ENCODE results near the gene RANBP3L. TPM values are rescaled to one million over a fixed set of nuclear protein-coding genes. Genes with fewer than 3 reads are reported as not detected.
"Not testable (repeated sequence)": the region's sequence is repeated elsewhere in the genome, so short reads cannot be mapped to it uniquely, and the experiment has no call there.

Gene RANBP3L
- total RNA-seq, 1 donor from 2014 or later: 0.13 TPM

DNA sequence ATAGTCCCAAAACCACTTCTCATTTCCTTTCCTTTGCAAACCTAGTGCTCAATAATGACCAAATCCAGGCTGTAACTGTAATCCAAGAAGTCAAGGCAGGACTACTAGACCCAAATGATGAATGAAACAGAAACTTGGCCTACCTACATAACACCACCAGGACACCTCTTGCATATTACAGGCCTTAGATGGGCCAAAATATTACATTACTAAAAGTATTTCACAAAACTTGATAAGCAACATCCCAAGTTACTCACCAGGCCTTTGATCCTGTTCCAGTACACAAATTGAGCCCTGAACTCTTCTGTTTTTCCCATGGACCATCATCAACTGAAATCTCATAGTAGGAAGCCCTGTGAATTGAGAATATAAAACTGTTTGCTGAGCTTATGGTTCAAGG, 94.8 kb downstream of the RANBP3L start:
- no peaks in the 10 kb centered on the region for H3K9me3 Mint-ChIP-seq
- H3K4me3 Mint-ChIP-seq: no peak overlapping the region
- CTCF ChIA-PET: no interaction called here

DNA sequence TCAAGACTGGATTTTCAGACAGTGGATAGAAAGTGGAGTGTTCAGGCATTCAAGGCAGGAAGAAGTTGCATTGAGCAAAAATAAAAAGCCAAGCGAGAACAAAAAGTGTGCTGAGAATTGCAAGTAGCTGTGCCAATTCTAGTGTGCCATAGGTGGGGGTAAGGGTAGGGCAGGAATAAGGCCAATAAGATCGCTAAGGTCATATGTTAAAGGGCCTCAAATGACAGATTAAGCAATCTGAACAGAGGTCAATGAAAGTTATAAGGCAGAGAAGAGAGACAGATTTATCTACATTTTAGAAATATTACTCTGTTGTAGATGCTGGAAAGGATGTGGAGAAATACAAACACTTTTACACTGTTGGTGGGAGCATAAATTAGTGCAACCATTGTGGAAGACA, 96.4 kb downstream of the RANBP3L start:
- peaks cover 53% of the 10 kb centered on the region for H3K36me3 Mint-ChIP-seq (ENCODE audit: low read depth)
- no peaks in the 10 kb centered on the region for H3K9me3 Mint-ChIP-seq
- no peak for ATAC-seq (ENCODE audit: low read depth)
- ChIA-PET POLR2A (no interaction called here), CTCF (no interaction called here)
- H3K27ac Mint-ChIP-seq: no peak overlapping the region
- TF ChIP-seq, protein P1, sequence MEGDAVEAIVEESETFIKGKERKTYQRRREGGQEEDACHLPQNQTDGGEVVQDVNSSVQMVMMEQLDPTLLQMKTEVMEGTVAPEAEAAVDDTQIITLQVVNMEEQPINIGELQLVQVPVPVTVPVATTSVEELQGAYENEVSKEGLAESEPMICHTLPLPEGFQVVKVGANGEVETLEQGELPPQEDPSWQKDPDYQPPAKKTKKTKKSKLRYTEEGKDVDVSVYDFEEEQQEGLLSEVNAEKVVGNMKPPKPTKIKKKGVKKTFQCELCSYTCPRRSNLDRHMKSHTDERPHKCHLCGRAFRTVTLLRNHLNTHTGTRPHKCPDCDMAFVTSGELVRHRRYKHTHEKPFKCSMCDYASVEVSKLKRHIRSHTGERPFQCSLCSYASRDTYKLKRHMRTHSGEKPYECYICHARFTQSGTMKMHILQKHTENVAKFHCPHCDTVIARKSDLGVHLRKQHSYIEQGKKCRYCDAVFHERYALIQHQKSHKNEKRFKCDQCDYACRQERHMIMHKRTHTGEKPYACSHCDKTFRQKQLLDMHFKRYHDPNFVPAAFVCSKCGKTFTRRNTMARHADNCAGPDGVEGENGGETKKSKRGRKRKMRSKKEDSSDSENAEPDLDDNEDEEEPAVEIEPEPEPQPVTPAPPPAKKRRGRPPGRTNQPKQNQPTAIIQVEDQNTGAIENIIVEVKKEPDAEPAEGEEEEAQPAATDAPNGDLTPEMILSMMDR (IDR thresholded peaks at IDR 0.05): no peak
- no peak for DNase-seq
- intact Hi-C loops (cut with micrococcal nuclease): no loop called here
- H3K27me3 Mint-ChIP-seq: no peaks in the 10 kb centered on the region
- H3K4me3 Mint-ChIP-seq: no peak overlapping the region
- no peaks in the 10 kb centered on the region for H3K4me1 Mint-ChIP-seq

More for the DNA sequence above, 94.8 kb downstream of the RANBP3L start:
- Mint-ChIP-seq H3K4me1 (no peaks in the 10 kb centered on the region), H3K27me3 (no peaks in the 10 kb centered on the region), H3K27ac (no peak overlapping the region), H3K36me3 (ENCODE audit: low read depth) (peaks cover 50% of the 10 kb centered on the region)
- ATAC-seq (ENCODE audit: low read depth) (no peak), DNase-seq (no peak)
- TF ChIP-seq, protein P1 (IDR thresholded peaks at IDR 0.05): no peak
- intact Hi-C loops (cut with micrococcal nuclease): no loop called here
- POLR2A ChIA-PET: no interaction called here

DNA sequence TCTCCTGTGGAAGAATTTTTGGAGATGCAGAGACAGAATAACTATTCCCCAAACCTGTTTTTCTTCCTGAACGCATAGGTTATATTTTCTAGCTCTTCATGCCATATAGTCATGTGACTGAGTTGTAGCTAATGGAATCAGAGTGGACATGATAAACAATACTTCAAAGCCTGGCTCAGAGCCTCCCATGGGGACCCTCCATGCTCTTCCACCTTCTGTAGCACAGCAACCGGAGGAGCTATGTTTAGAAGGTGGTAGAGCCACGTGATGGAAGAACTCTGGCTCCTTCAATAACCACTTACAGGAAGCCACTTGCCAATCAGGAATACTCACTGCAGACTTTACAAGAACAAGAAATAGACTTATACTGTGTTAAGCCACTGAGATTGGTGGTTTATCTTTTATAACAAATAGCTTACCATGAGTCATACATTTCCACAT, 99.2 kb downstream of the RANBP3L start:
- H3K27ac Mint-ChIP-seq: no peak overlapping the region
- DNase-seq (no peak), ATAC-seq (ENCODE audit: low read depth) (no peak)
- H3K36me3 Mint-ChIP-seq (ENCODE audit: low read depth): peaks cover 66% of the 10 kb centered on the region
- ChIA-PET CTCF (no interaction called here), POLR2A (no interaction called here)
- intact Hi-C loops (cut with micrococcal nuclease): no loop called here
- TF ChIP-seq, protein P1 (IDR thresholded peaks at IDR 0.05): no peak
- H3K27me3 Mint-ChIP-seq: no peaks in the 10 kb centered on the region
- H3K4me3 Mint-ChIP-seq: no peak overlapping the region
- no peaks in the 10 kb centered on the region for H3K9me3 Mint-ChIP-seq
- no peaks in the 10 kb centered on the region for H3K4me1 Mint-ChIP-seq

DNA sequence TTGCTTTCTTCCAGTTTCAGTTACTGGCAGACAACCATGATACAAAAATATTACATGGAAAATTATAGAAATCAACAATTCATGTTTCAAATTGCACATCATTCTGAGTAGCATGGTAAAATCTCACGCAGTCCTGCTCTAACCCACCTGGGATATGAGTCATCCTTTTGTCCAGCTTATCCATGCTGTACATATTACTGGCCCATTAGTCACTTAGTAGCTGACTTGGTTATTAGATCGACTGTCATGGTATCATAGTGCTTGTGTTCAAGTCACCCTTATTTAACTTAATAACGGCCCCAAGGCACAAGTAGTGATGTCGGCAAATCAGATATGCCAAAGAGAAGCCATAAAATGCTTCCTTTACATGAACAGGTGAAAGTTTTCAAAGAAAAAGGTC, 101.2 kb downstream of the RANBP3L start:
- intact Hi-C loops (cut with micrococcal nuclease): no loop called here
- H3K36me3 Mint-ChIP-seq (ENCODE audit: low read depth): peaks cover 68% of the 10 kb centered on the region
- H3K4me1 Mint-ChIP-seq: no peaks in the 10 kb centered on the region
- no peaks in the 10 kb centered on the region for H3K27me3 Mint-ChIP-seq
- H3K27ac Mint-ChIP-seq: no peak overlapping the region
- TF ChIP-seq, protein P1 (IDR thresholded peaks at IDR 0.05): no peak
- ChIA-PET POLR2A (no interaction called here), CTCF (no interaction called here)
- DNase-seq (no peak), ATAC-seq (ENCODE audit: low read depth) (no peak)
- no peaks in the 10 kb centered on the region for H3K9me3 Mint-ChIP-seq
- H3K4me3 Mint-ChIP-seq: no peak overlapping the region

DNA sequence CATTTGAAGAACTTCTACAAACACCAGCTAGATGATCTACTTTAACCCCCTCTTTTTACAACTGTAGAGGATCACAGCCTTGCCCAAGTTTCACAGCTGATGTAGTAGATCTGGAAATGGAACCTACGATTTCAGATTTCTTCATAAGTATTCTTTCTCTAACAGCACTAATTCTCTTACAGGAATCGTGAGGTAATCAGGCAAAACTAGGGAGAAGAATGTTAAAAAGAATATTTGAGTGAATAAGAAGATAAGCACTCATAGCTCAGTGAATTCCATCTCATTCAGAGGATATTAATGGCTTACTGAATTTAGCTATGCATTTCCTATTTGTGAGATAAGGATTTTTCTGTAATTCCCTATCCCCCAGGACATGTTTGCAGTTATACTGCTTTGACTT, 102.1 kb downstream of the RANBP3L start:
- H3K27ac Mint-ChIP-seq: no peak overlapping the region
- TF ChIP-seq, protein P1 (IDR thresholded peaks at IDR 0.05): no peak
- CTCF ChIA-PET: no interaction called here
- ATAC-seq (ENCODE audit: low read depth) (no peak), DNase-seq (no peak)
- intact Hi-C loops (cut with micrococcal nuclease): no loop called here
- H3K4me1 Mint-ChIP-seq: no peaks in the 10 kb centered on the region
- H3K27me3 Mint-ChIP-seq: no peaks in the 10 kb centered on the region
- POLR2A ChIA-PET: no interaction called here
- no peaks in the 10 kb centered on the region for H3K9me3 Mint-ChIP-seq
- no peak overlapping the region for H3K4me3 Mint-ChIP-seq
- peaks cover 69% of the 10 kb centered on the region for H3K36me3 Mint-ChIP-seq (ENCODE audit: low read depth)

DNA sequence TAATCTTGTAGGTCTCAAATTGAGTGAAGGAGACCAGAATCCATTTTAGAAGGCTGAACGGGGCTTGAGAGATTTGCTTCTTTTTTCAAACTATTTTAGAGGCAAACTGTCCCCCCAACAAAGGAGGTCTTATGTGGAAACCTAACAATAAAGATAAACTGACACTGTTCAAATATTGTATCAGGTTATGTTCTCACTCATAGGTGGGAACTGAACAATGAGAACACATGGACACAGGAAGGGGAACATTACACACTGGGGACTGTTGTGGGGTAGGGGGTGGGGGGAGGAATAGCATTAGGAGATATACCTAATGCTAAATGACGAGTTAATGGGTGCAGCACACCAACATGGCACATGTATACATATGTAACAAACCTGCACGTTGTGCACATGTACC, 102.9 kb downstream of the RANBP3L start:
- H3K9me3 Mint-ChIP-seq; H3K27ac Mint-ChIP-seq; CTCF ChIA-PET; H3K4me3 Mint-ChIP-seq; intact Hi-C loops (cut with micrococcal nuclease); ATAC-seq (ENCODE audit: low read depth); DNase-seq; H3K27me3 Mint-ChIP-seq; H3K4me1 Mint-ChIP-seq; POLR2A ChIA-PET: not testable (repeated sequence)
- peaks cover 70% of the 10 kb centered on the region for H3K36me3 Mint-ChIP-seq (ENCODE audit: low read depth)

Data from activated B cell treated with CpG ODN at 0.5 μM for 24 hours (primary cell).